ENCODE data around the gene DNLZ. TPM values are rescaled to one million over a fixed set of nuclear protein-coding genes. Genes with fewer than 3 reads are reported as not detected.

Gene DNLZ
- total and polyA plus RNA-seq, 2 donors (not counting 3 experiments of a cell fraction or from before 2014, with no cell fraction given), result 26.9 to 38.4 TPM

DNA sequence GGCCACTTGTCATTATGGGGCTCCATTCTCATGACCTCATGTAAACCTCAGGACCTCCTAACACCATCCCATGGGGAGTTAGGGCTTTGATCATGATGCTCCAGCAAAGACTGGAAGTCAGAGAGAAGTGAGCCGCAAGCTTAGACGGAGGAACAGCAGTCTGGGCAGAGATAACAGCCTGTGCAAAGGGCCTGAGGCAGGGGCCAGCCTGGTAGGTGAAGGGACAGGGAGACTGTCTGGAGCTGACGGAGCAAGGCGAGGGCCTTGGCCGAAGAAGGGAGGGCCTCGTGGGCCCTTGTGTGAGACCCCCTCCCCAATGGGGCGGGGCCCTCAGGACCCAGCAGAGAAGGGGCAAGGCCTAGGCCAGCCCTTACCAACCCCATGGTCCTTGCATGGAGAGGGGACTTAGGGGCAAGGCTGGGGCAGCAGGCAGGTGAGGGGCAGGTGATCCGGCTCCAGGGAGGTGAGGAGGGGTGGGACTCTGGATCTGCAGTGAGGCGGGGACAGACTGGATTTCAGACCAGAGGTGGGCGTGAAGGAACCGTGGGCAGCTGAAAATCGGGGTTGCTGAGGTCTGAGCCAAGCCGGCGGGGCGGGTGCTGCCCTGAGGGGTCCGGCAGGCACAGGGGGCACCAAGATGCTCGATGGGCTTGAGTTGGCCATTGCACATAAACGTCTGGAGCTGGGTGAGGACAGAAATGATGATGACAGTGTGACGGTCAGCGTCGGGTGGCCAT is 18.8 kb downstream of the DNLZ start:
- H3K4me2 ChIP-seq (ENCODE audit: insufficient read depth, low read length), result no peak overlapping the region
- H3K4me3 ChIP-seq (replicated peaks in 1 of 3; ENCODE audit: insufficient read depth in 1 of 3, low read depth in 1 of 3, low read length in 3 of 3), result no peak overlapping the region
- intact Hi-C loops (cut with micrococcal nuclease), result no loop called here
- no peaks in the 10 kb centered on the region for H3K9me1 ChIP-seq (replicated peaks; ENCODE audit: control insufficient read depth, extremely low read depth, insufficient read depth, low read length)
- peaks cover 10% of the 10 kb centered on the region for H3K4me1 ChIP-seq (ENCODE audit: control insufficient read depth, extremely low read depth, insufficient read depth, low read length)
- POLR2A ChIA-PET, result no interaction called here
- no peak for DNase-seq (ENCODE audit: low read depth, low spot score)
- H3K79me2 ChIP-seq (ENCODE audit: control insufficient read depth, insufficient read depth, low read length), result no peaks in the 10 kb centered on the region
- H3K27ac ChIP-seq (ENCODE audit: insufficient read depth, low read depth, low read length), result no peak overlapping the region
- no peak overlapping the region for H3K9ac ChIP-seq (replicated peaks; ENCODE audit: extremely low read depth, insufficient read depth, low read length)
- BruUV-seq (replicated peaks), result no TSS peak
- H2AFZ ChIP-seq (ENCODE audit: low read depth, low read length), result no peak overlapping the region
- no peak for FAIRE-seq
- dilution Hi-C loops (cut with MboI; ENCODE audit: extremely low pct_ligation_motif_present, low sequenced_read_pairs), result no loop called here
- H4K20me1 ChIP-seq (replicated peaks; ENCODE audit: control insufficient read depth, extremely low read depth, insufficient read depth, low read length), result no peaks in the 10 kb centered on the region
- TF ChIP-seq POLR2AphosphoS5 (IDR thresholded peaks at IDR 0.05; ENCODE audit: insufficient read depth, low read depth, low read length), result peak; percentile 45
- TF ChIP-seq, protein P1, sequence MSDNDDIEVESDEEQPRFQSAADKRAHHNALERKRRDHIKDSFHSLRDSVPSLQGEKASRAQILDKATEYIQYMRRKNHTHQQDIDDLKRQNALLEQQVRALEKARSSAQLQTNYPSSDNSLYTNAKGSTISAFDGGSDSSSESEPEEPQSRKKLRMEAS (IDR thresholded peaks at IDR 0.05; ENCODE audit: insufficient read depth, insufficient read length), result no peak
- H3K36me3 ChIP-seq (ENCODE audit: control insufficient read depth in 2 of 2, extremely low read depth in 1 of 2, insufficient read depth in 2 of 2, low read length in 2 of 2), result peaks cover 2 to 6% of the 10 kb centered on the region in 2 experiments
- CTCF ChIA-PET, result interaction anchor here (0.6 to 2.9 kb wide), 5 partner anchors 13 to 65 kb away, joined by 3 to 25 read pairs (median 3); partner anchors contain the start of gene DNLZ
- H3K9me3 ChIP-seq (replicated peaks; ENCODE audit: control insufficient read depth, insufficient read depth, low read length), result no peaks in the 10 kb centered on the region
- no peaks in the 10 kb centered on the region for H3K27me3 ChIP-seq (ENCODE audit: control insufficient read depth in 2 of 2, insufficient read depth in 2 of 2, low read length in 2 of 2)

DNA sequence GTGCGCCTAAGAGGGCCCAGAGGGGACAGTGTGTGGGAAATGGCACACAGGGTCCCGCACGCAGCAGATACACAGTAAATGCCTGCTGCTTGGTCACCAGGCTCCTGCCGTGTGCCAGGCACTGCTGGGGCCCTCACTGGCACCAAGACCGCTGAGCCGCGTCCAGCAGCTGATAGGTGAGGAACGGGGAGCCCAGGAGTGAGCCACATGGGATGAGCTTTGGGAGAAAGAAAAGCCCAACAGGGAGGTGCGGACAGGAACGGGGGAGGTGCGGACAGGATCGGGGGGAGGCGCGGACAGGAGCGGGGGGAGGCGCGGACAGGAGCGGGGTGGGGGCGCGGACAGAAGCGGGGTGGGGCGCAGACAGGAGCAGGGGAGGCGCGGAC is 19.7 kb downstream of the DNLZ start:
- no peaks in the 10 kb centered on the region for H3K27me3 ChIP-seq (ENCODE audit: control insufficient read depth in 2 of 2, insufficient read depth in 2 of 2, low read length in 2 of 2)
- H3K9me1 ChIP-seq (replicated peaks; ENCODE audit: control insufficient read depth, extremely low read depth, insufficient read depth, low read length), result no peaks in the 10 kb centered on the region
- no peak for FAIRE-seq
- TF ChIP-seq FOS (IDR thresholded peaks at IDR 0.05; ENCODE audit: borderline replicate concordance, insufficient read depth, low read length) (no peak), GATA2 (IDR thresholded peaks at IDR 0.05; ENCODE audit: insufficient read depth, insufficient read length, low read depth, low read length) (no peak), POLR2AphosphoS5 (IDR thresholded peaks at IDR 0.05; ENCODE audit: insufficient read depth, low read depth, low read length) (no peak), POLR2A (IDR thresholded peaks at IDR 0.05; ENCODE audit: low read depth, low read length) (no peak), MYC (IDR thresholded peaks at IDR 0.05; ENCODE audit: low read depth, low read length) (no peak), JUN (IDR thresholded peaks at IDR 0.05; ENCODE audit: borderline replicate concordance, insufficient read depth, insufficient read length, low read depth) (no peak), EZH2 (IDR thresholded peaks at IDR 0.05; ENCODE audit: borderline replicate concordance, low read depth, low read length, severe bottlenecking) (no peak)
- TF ChIP-seq, protein P2, sequence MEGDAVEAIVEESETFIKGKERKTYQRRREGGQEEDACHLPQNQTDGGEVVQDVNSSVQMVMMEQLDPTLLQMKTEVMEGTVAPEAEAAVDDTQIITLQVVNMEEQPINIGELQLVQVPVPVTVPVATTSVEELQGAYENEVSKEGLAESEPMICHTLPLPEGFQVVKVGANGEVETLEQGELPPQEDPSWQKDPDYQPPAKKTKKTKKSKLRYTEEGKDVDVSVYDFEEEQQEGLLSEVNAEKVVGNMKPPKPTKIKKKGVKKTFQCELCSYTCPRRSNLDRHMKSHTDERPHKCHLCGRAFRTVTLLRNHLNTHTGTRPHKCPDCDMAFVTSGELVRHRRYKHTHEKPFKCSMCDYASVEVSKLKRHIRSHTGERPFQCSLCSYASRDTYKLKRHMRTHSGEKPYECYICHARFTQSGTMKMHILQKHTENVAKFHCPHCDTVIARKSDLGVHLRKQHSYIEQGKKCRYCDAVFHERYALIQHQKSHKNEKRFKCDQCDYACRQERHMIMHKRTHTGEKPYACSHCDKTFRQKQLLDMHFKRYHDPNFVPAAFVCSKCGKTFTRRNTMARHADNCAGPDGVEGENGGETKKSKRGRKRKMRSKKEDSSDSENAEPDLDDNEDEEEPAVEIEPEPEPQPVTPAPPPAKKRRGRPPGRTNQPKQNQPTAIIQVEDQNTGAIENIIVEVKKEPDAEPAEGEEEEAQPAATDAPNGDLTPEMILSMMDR (IDR thresholded peaks at IDR 0.05; ENCODE audit: extremely low read depth in 1 of 2, insufficient read depth in 1 of 2, low read depth in 1 of 2, low read length in 2 of 2), result no peak
- TF ChIP-seq, protein P1 (IDR thresholded peaks at IDR 0.05; ENCODE audit: insufficient read depth, insufficient read length), result no peak
- H3K27ac ChIP-seq (ENCODE audit: insufficient read depth, low read depth, low read length), result no peak overlapping the region
- no peaks in the 10 kb centered on the region for H3K9me3 ChIP-seq (replicated peaks; ENCODE audit: control insufficient read depth, insufficient read depth, low read length)
- H3K4me2 ChIP-seq (ENCODE audit: insufficient read depth, low read length), result no peak overlapping the region
- intact Hi-C loops (cut with micrococcal nuclease) (loop anchor here (2.0 kb wide), 1 partner anchor 31 kb away; no protein-coding TSS in a partner anchor), dilution Hi-C loops (cut with MboI; ENCODE audit: extremely low pct_ligation_motif_present, low sequenced_read_pairs) (no loop called here)
- CTCF ChIA-PET, result interaction anchor here (0.6 to 2.9 kb wide), 3 partner anchors 20 to 66 kb away, joined by 3 to 25 read pairs (median 3); partner anchors contain the start of gene DNLZ
- H3K4me1 ChIP-seq (ENCODE audit: control insufficient read depth, extremely low read depth, insufficient read depth, low read length), result peaks cover 10% of the 10 kb centered on the region
- H3K36me3 ChIP-seq (ENCODE audit: control insufficient read depth in 2 of 2, extremely low read depth in 1 of 2, insufficient read depth in 2 of 2, low read length in 2 of 2), result peaks cover 3 to 6% of the 10 kb centered on the region in 2 experiments
- no peak for DNase-seq (ENCODE audit: low read depth, low spot score)
- H4K20me1 ChIP-seq (replicated peaks; ENCODE audit: control insufficient read depth, extremely low read depth, insufficient read depth, low read length), result no peaks in the 10 kb centered on the region
- POLR2A ChIA-PET, result no interaction called here
- no peak overlapping the region for H3K4me3 ChIP-seq (replicated peaks in 1 of 3; ENCODE audit: insufficient read depth in 1 of 3, low read depth in 1 of 3, low read length in 3 of 3)
- H3K9ac ChIP-seq (replicated peaks; ENCODE audit: extremely low read depth, insufficient read depth, low read length), result no peak overlapping the region
- H3K79me2 ChIP-seq (ENCODE audit: control insufficient read depth, insufficient read depth, low read length), result no peaks in the 10 kb centered on the region
- no TSS peak for BruUV-seq (replicated peaks)
- H2AFZ ChIP-seq (ENCODE audit: low read depth, low read length), result no peak overlapping the region

Data from endothelial cell of umbilical vein (primary cell).